A549 (cell line): ENCODE data around the gene FAM53B.

Source experiments
- EP300 ChIP-seq, 2 experiments: fragments of >200 bp; sonication (Bioruptor Twin); formaldehyde crosslinking; IDR thresholded peaks; 2 replicates in 1 of 2; 3 replicates in 1 of 2; pipeline ENCODE4 v1.6.1; 2016 to 2017
- JUN ChIP-seq, 2 experiments: fragments of >200 bp; sonication (Bioruptor Twin); formaldehyde crosslinking; IDR thresholded peaks; 2 replicates in 1 of 2; 3 replicates in 1 of 2; pipeline ENCODE4 v1.6.1; 2016 to 2017
- POLR2A ChIP-seq: IDR thresholded peaks from 2 replicates; pipeline ENCODE4 v1.6.1; 2012; ENCODE audit warnings: mild to moderate bottlenecking, low read length
- POLR2AphosphoS2 ChIP-seq: conservative IDR thresholded peaks from 2 replicates; pipeline ENCODE4 v1.6.1; 2012; ENCODE audit warnings: low read length, improper control_type of control experiment, inconsistent platforms
- SMC3 ChIP-seq: fragments of >200 bp; sonication (Bioruptor Twin); formaldehyde crosslinking; IDR thresholded peaks from 3 replicates; pipeline ENCODE4 v1.6.1; 2018; ENCODE audit warnings: inconsistent platforms
- TP53 ChIP-seq: fragments of 250-450 bp; sonication (Bioruptor Pico); IDR thresholded peaks from 2 replicates; pipeline ENCODE4 v1.5.0; 2021; ENCODE audit warnings: mild to moderate bottlenecking, moderate library complexity
- ZFP36 ChIP-seq: fragments of 450-650 bp; IDR thresholded peaks from 2 replicates; pipeline ENCODE4 v1.6.1; 2014; ENCODE audit warnings: borderline replicate concordance; ENCODE audit not compliant: partially characterized antibody
- ZSCAN20 ChIP-seq: fragments of 250-450 bp; sonication (Bioruptor Pico); IDR thresholded peaks from 2 replicates; pipeline ENCODE4 v1.8.0; 2022; ENCODE audit warnings: mild to moderate bottlenecking, moderate library complexity
- TF ChIP-seq, protein P1 (sequence below): fragments of >200 bp; sonication (Bioruptor Twin); formaldehyde crosslinking; IDR thresholded peaks from 3 replicates; pipeline ENCODE4 v1.5.1; 2016

DNA sequence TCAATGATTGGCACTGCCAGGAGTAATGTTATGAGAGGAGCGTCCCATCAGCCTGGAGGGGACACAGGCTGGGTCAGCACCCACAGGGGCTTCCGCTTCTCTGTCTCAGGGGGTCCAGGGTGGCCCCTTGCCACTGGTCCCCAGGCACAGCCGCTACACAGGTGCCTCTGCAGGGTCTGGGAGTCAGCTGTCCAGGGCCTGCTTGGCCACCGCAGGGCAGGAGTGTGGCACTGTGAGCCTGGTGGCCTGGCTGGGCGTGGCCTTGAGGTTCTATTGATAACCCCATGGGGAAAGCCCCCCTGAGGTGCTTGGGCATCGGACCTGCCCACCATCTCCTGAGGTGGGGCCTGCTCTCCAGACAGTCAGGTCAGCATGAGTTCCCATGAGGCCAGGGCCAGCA, 146.0 kb downstream of the FAM53B start:
- TF ChIP-seq ZSCAN20 (CRISPR knock-in tag) (no peak), JUN (IDR thresholded peaks at IDR 0.05) (no peak), ZFP36 (no peak), POLR2AphosphoS2 (no peak), SMC3 (no peak), TP53 (CRISPR knock-in tag) (no peak), EP300 (IDR thresholded peaks at IDR 0.05) (no peak), POLR2A (no peak)
- TF ChIP-seq, protein P1, sequence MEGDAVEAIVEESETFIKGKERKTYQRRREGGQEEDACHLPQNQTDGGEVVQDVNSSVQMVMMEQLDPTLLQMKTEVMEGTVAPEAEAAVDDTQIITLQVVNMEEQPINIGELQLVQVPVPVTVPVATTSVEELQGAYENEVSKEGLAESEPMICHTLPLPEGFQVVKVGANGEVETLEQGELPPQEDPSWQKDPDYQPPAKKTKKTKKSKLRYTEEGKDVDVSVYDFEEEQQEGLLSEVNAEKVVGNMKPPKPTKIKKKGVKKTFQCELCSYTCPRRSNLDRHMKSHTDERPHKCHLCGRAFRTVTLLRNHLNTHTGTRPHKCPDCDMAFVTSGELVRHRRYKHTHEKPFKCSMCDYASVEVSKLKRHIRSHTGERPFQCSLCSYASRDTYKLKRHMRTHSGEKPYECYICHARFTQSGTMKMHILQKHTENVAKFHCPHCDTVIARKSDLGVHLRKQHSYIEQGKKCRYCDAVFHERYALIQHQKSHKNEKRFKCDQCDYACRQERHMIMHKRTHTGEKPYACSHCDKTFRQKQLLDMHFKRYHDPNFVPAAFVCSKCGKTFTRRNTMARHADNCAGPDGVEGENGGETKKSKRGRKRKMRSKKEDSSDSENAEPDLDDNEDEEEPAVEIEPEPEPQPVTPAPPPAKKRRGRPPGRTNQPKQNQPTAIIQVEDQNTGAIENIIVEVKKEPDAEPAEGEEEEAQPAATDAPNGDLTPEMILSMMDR: no peak
